HepG2 (cell line): ENCODE data around the gene PSMD8. TPM values are rescaled to one million over a fixed set of nuclear protein-coding genes. Genes with fewer than 3 reads are reported as not detected.
A peak's percentile ranks its signal among the peaks of the same experiment; 100 is the strongest.

Experiments used
- ATAC-seq: fragments of 200-7000 bp; cut with Tn5 transposase; 3 replicates; pipeline ENCODE4 v1.9.1; 2020; ENCODE audit warnings: mild to moderate bottlenecking, moderate library complexity
- BruUV-seq: library from RNA; stranded (reverse); fragments of 400-500 nt; replicated peaks from 2 replicates; lab custom pipeline; 2021; lab: Mats Ljungman, UMichigan
- CTCF ChIA-PET: fragments of 300-600 bp; formaldehyde crosslinking; extraction: SDS; loops from one replicate; lab custom pipeline; 2021; ENCODE audit warnings: low total read pairs, inconsistent platforms, low intra/inter-chr PET ratio; lab: Yijun Ruan, JAX
- POLR2A ChIA-PET: fragments of 350-600 bp; sonication (Branson Sonifier 250); formaldehyde crosslinking; loops from one replicate; lab custom pipeline; 2020; ENCODE audit warnings: antibody characterized with exemption, inconsistent platforms; lab: Yijun Ruan, JAX
- DNase-seq: peaks from one replicate; pipeline ENCODE4 v3.0.0-alpha.2; 2015; ENCODE audit warnings: low spot score
- FAIRE-seq: peaks from 3 replicates; lab custom pipeline; 2011; peaks lifted over from hg19 to GRCh38; lab: Jason Lieb, UNC
- H2AFZ ChIP-seq: one replicate; pipeline ENCODE4 v1.6.1; 2011; ENCODE audit warnings: low read length, inconsistent platforms
- H3K27ac ChIP-seq: fragments of 300-600 bp; 3 replicates; pipeline ENCODE4 v1.8.0; 2011; ENCODE audit warnings: mixed run types, mild to moderate bottlenecking, mixed read lengths, low read length, inconsistent platforms; ENCODE audit not compliant: insufficient read depth; ENCODE audit errors: extremely low read length
- H3K27me3 ChIP-seq, 2 experiments: fragments of 200-600 bp in 1 of 2; 2 replicates in 1 of 2; 3 replicates in 1 of 2; pipeline versions ENCODE4 v1.6.0 to v1.8.0; 2011; ENCODE audit warnings: low read length in 2 of 2, mild to moderate bottlenecking in 2 of 2, moderate library complexity in 2 of 2, inconsistent platforms in 1 of 2; ENCODE audit not compliant: insufficient read depth in 2 of 2, control insufficient read depth in 1 of 2
- H3K36me3 ChIP-seq, 2 experiments: fragments of 200-600 bp in 1 of 2; replicated peaks in 1 of 2; 2 replicates in 1 of 2; 3 replicates in 1 of 2; pipeline versions ENCODE4 v1.5.1 to v1.8.0; 2011; ENCODE audit warnings: low read length in 2 of 2, inconsistent platforms in 1 of 2; ENCODE audit not compliant: insufficient read depth in 2 of 2, control insufficient read depth in 1 of 2
- H3K4me1 ChIP-seq: 2 replicates; pipeline ENCODE4 v1.5.1; 2012; ENCODE audit warnings: low read length, inconsistent platforms; ENCODE audit not compliant: insufficient read depth
- H3K4me2 ChIP-seq: 2 replicates; pipeline ENCODE4 v1.6.0; 2011; ENCODE audit warnings: low read depth, low read length, inconsistent platforms
- H3K4me3 ChIP-seq, 3 experiments: fragments of 200-600 bp in 1 of 3; sonication (generic), shearing (Covaris generic) in 1 of 3; replicated peaks in 1 of 3; 2 replicates each; pipeline ENCODE4 v1.5.1; 2011 to 2016; ENCODE audit warnings: low read length in 3 of 3, inconsistent platforms in 2 of 3, low read depth in 2 of 3, mild to moderate bottlenecking in 2 of 3, control low read depth in 1 of 3, mixed read lengths in 1 of 3; ENCODE audit not compliant: insufficient read depth in 1 of 3
- H3K79me2 ChIP-seq: one replicate; pipeline ENCODE4 v1.6.1; 2011; ENCODE audit warnings: low read length, inconsistent platforms; ENCODE audit not compliant: insufficient read depth
- H3K9ac ChIP-seq: 2 replicates; pipeline ENCODE4 v1.6.0; 2011; ENCODE audit warnings: mild to moderate bottlenecking, low read depth, low read length, inconsistent platforms; ENCODE audit not compliant: insufficient read depth
- H3K9me3 ChIP-seq: 2 replicates; pipeline ENCODE4 v1.5.1; 2012; ENCODE audit warnings: mild to moderate bottlenecking, low read length
- H4K20me1 ChIP-seq: 2 replicates; pipeline ENCODE4 v1.6.0; 2011; ENCODE audit warnings: inconsistent platforms, mild to moderate bottlenecking, low read length, moderate library complexity; ENCODE audit not compliant: insufficient read depth
- ADNP ChIP-seq: sonication (generic); formaldehyde crosslinking; IDR thresholded peaks from 2 replicates; pipeline ENCODE4 v1.4.0; 2020; ENCODE audit warnings: missing genetic modification reagents
- AHR ChIP-seq: IDR thresholded peaks from 2 replicates; pipeline ENCODE4 v1.6.1; 2018; ENCODE audit warnings: missing genetic modification reagents, missing compliant biosample characterization
- ASH2L ChIP-seq: fragments of 300-600, 200-600 bp; sonication (generic); IDR thresholded peaks from 2 replicates; pipeline ENCODE4 v1.7.0; 2017; ENCODE audit warnings: low read depth, mild to moderate bottlenecking, moderate library complexity, mixed read lengths, low read length; ENCODE audit not compliant: insufficient read length
- ESRRA ChIP-seq: sonication (generic); formaldehyde crosslinking; IDR thresholded peaks from 2 replicates; pipeline ENCODE4 v1.5.1; 2020; ENCODE audit warnings: mild to moderate bottlenecking, low read depth, missing genetic modification reagents
- GPN1 ChIP-seq: sonication (generic); formaldehyde crosslinking; IDR thresholded peaks from 2 replicates; pipeline ENCODE4 v1.5.1; 2020; ENCODE audit warnings: missing genetic modification reagents, borderline replicate concordance
- KLF12 ChIP-seq: sonication (generic); formaldehyde crosslinking; IDR thresholded peaks from 2 replicates; pipeline ENCODE4 v1.4.0; 2020; ENCODE audit warnings: missing genetic modification reagents, borderline replicate concordance
- RXRA ChIP-seq: sonication (generic); formaldehyde crosslinking; IDR thresholded peaks from 2 replicates; pipeline ENCODE4 v1.5.1; 2020; ENCODE audit warnings: missing genetic modification reagents
- TCF7L2 ChIP-seq: IDR thresholded peaks from 2 replicates; pipeline ENCODE4 v1.6.1; 2011; ENCODE audit warnings: mild to moderate bottlenecking, low read depth, low read length, moderate library complexity
- YY1 ChIP-seq: IDR thresholded peaks from 2 replicates; pipeline ENCODE4 v1.6.1; 2011; ENCODE audit warnings: low read length, low read depth, moderate library complexity, mild to moderate bottlenecking; ENCODE audit not compliant: insufficient read depth, insufficient replicate concordance
- ZNF44 ChIP-seq: sonication (generic); formaldehyde crosslinking; IDR thresholded peaks from 2 replicates; pipeline ENCODE4 v1.5.1; 2020; ENCODE audit warnings: mild to moderate bottlenecking, missing genetic modification reagents
- ZNF556 ChIP-seq: sonication (generic); formaldehyde crosslinking; IDR thresholded peaks from 2 replicates; pipeline ENCODE4 v1.4.0; 2020; ENCODE audit warnings: mild to moderate bottlenecking, missing genetic modification reagents, borderline replicate concordance
- ZNF563 ChIP-seq: sonication (generic); formaldehyde crosslinking; IDR thresholded peaks from 2 replicates; pipeline ENCODE4 v1.8.0; 2022; ENCODE audit warnings: mild to moderate bottlenecking, moderate library complexity, missing genetic modification reagents
- ZNF570 ChIP-seq: sonication (generic); formaldehyde crosslinking; IDR thresholded peaks from 2 replicates; pipeline ENCODE4 v1.4.0; 2020; ENCODE audit warnings: mild to moderate bottlenecking, missing genetic modification reagents, borderline replicate concordance
- ZNF790 ChIP-seq: sonication (generic); formaldehyde crosslinking; IDR thresholded peaks from 2 replicates; pipeline ENCODE4 v1.8.0; 2022; ENCODE audit warnings: missing genetic modification reagents, mild to moderate bottlenecking, borderline replicate concordance
- WGBS: methylation state at CpG from one replicate; pipeline ENCODE4 v1.1.6; 2017; ENCODE audit warnings: low lambda C conversion rate; 5-methylcytosine and 5-hydroxymethylcytosine counted together
- in situ Hi-C: cut with HindIII; loops from 2 replicates; pipeline ENCODE4 v1.10.0; 2017; ENCODE audit warnings: low pct_unique_long_range_greater_than_20kb; ENCODE audit not compliant: extremely low pct_ligation_motif_present
- intact Hi-C: fragments of 100-400 bp; cut with micrococcal nuclease; formaldehyde crosslinking; loops from one replicate; pipeline ENCODE4 v1.10.0; 2022; ENCODE audit not compliant: unreplicated experiment
- polyA plus RNA-seq, 8 experiments: library from polyadenylated mRNA; depleted of rRNA in 3 of 8; stranded (reverse) in 7 of 8; unstranded in 1 of 8; fragments of >200 nt; fragmentation: Illumina TruSeq in 4 of 8; extraction: Trizol in 4 of 8; gene quantifications; 2 replicates each; pipeline versions ENCODE4 v1.2.1 to v1.2.3, GENCODE V29; 2011 to 2016; ENCODE audit warnings: low read depth in 4 of 8, missing spikeins in 1 of 8, mixed read lengths in 1 of 8; ENCODE audit not compliant: insufficient read depth in 1 of 8
- total RNA-seq, 5 experiments: library from RNA; depleted of rRNA; stranded (reverse); fragments of >200 nt; fragmentation: Illumina TruSeq; extraction: Trizol; gene quantifications; 2 replicates each; pipeline ENCODE4 v1.2.3, GENCODE V29; 2016; ENCODE audit warnings: low read depth in 1 of 5
- TF ChIP-seq, protein P1 (sequence below): sonication (generic); formaldehyde crosslinking; IDR thresholded peaks from 2 replicates; pipeline ENCODE4 v1.4.0; 2020; ENCODE audit warnings: low read depth, mild to moderate bottlenecking, missing genetic modification reagents
- TF ChIP-seq, protein P2 (sequence below): sonication (generic); formaldehyde crosslinking; IDR thresholded peaks from 2 replicates; pipeline ENCODE4 v1.5.1; 2020; ENCODE audit warnings: missing genetic modification reagents, mild to moderate bottlenecking, borderline replicate concordance
- TF ChIP-seq, protein P3 (sequence below): sonication (generic); formaldehyde crosslinking; IDR thresholded peaks from 2 replicates; pipeline ENCODE4 v1.5.1; 2020; ENCODE audit warnings: missing genetic modification reagents, mild to moderate bottlenecking, borderline replicate concordance

The PSMD8 gene
- total and polyA plus RNA-seq, 2 of the 13 experiments (the other 11 are each of a cell fraction or from before 2014, with no cell fraction given) = 162 to 296 TPM

DNA sequence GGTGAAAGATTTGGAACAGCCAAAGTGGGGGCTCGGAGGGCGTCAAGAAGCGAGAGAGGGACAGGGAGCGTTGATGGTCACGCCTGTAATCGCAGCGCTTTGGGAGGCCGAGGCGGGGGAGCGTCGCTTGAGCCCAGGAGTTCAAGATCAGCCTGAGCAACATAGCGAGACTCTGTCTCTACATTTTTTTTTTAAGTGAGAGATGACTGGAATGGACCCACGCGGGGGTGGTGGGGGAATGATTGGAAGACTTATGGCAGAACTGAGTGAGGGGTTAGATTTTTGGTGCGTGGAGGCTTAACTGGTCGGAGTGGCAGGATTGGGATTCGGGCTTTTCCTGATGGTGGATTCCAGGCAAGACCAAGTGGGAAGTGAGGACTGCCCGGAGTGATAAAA is 725 bp downstream of the PSMD8 start:
- ChIA-PET POLR2A (interaction anchor here (1.4 to 3.3 kb wide), 11 partner anchors 10 to 556 kb away, joined by 4 to 49 read pairs (median 6); partner anchors contain the start of genes CATSPERG, FAM98C, GGN and MRPS12), CTCF (no interaction called here)
- TF ChIP-seq TCF7L2 = no peak
- peak; percentile 10 for TF ChIP-seq ASH2L
- TF ChIP-seq ESRRA (CRISPR knock-in tag) = no peak
- no peak for TF ChIP-seq GPN1 (CRISPR knock-in tag)
- no peak for TF ChIP-seq RXRA (CRISPR knock-in tag)
- TF ChIP-seq, protein P1, sequence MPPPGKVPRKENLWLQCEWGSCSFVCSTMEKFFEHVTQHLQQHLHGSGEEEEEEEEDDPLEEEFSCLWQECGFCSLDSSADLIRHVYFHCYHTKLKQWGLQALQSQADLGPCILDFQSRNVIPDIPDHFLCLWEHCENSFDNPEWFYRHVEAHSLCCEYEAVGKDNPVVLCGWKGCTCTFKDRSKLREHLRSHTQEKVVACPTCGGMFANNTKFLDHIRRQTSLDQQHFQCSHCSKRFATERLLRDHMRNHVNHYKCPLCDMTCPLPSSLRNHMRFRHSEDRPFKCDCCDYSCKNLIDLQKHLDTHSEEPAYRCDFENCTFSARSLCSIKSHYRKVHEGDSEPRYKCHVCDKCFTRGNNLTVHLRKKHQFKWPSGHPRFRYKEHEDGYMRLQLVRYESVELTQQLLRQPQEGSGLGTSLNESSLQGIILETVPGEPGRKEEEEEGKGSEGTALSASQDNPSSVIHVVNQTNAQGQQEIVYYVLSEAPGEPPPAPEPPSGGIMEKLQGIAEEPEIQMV (CRISPR knock-in tag) = peak; percentile 3; the same call in 1 of the 2 replicates
- TF ChIP-seq YY1 = no peak
- TF ChIP-seq ZNF556 = 0 out of 2 replicates have a peak, but pooled peaks have one; percentile 21
- no peak for TF ChIP-seq AHR (CRISPR knock-in tag)
- TF ChIP-seq ZNF44 = no peak
- TF ChIP-seq ZNF570 (CRISPR knock-in tag) = no peak; the same call in 1 of the 2 replicates
- TF ChIP-seq, protein P2, sequence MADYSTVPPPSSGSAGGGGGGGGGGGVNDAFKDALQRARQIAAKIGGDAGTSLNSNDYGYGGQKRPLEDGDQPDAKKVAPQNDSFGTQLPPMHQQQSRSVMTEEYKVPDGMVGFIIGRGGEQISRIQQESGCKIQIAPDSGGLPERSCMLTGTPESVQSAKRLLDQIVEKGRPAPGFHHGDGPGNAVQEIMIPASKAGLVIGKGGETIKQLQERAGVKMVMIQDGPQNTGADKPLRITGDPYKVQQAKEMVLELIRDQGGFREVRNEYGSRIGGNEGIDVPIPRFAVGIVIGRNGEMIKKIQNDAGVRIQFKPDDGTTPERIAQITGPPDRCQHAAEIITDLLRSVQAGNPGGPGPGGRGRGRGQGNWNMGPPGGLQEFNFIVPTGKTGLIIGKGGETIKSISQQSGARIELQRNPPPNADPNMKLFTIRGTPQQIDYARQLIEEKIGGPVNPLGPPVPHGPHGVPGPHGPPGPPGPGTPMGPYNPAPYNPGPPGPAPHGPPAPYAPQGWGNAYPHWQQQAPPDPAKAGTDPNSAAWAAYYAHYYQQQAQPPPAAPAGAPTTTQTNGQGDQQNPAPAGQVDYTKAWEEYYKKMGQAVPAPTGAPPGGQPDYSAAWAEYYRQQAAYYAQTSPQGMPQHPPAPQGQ = no peak
- no peak for TF ChIP-seq KLF12
- no peak for TF ChIP-seq ADNP (CRISPR knock-in tag)
- TF ChIP-seq, protein P3, sequence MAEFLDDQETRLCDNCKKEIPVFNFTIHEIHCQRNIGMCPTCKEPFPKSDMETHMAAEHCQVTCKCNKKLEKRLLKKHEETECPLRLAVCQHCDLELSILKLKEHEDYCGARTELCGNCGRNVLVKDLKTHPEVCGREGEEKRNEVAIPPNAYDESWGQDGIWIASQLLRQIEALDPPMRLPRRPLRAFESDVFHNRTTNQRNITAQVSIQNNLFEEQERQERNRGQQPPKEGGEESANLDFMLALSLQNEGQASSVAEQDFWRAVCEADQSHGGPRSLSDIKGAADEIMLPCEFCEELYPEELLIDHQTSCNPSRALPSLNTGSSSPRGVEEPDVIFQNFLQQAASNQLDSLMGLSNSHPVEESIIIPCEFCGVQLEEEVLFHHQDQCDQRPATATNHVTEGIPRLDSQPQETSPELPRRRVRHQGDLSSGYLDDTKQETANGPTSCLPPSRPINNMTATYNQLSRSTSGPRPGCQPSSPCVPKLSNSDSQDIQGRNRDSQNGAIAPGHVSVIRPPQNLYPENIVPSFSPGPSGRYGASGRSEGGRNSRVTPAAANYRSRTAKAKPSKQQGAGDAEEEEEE (CRISPR knock-in tag) = 0 out of 2 replicates have a peak, but pooled peaks have one; percentile 8
- TF ChIP-seq ZNF563 (CRISPR knock-in tag) = 0 out of 2 replicates have a peak, but pooled peaks have one; percentile 5
- 0 out of 2 replicates have a peak, but pooled peaks have one; percentile 14 for TF ChIP-seq ZNF790 (CRISPR knock-in tag)

More for the DNA sequence above, 725 bp downstream of the PSMD8 start:
- Histone ChIP-seq H3K4me1 (peaks cover 22% of the 10 kb centered on the region), H3K9ac (peak overlapping the region; percentile 94), H2AFZ (no peak overlapping the region), H3K4me2 (peak overlapping the region; percentile 86), H3K27ac (peak overlapping the region; percentile 84), H4K20me1 (peaks cover 2% of the 10 kb centered on the region; the same call in 1 of the 2 replicates), H3K79me2 (peaks cover 22% of the 10 kb centered on the region), H3K27me3 (no peaks in the 10 kb centered on the region; a peak in 1 of 5 replicates), H3K9me3 (no peaks in the 10 kb centered on the region), H3K4me3 (peak overlapping the region; percentile 87 to 99 (median 92)), H3K36me3 (peaks cover 6 to 21% of the 10 kb centered on the region in 2 experiments; a peak in 4 of 5 replicates)
- DNase-seq (no peak), ATAC-seq (peak; percentile 19), FAIRE-seq (no peak)
- in situ Hi-C loops = no loop called here
- no TSS peak for BruUV-seq
- intact Hi-C loops = no loop called here
- WGBS = under 1% methylated on average over 18 of the region's 18 CpGs
